Loucy (cell line): ENCODE measurements around the gene PLEKHG4B.

Source experiments
- H2AFZ ChIP-seq: fragments of 200-600 bp; sonication (generic); 2 replicates; pipeline ENCODE4 v1.6.0; 2016; ENCODE audit warnings: antibody characterized with exemption, mild to moderate bottlenecking, low read length, moderate library complexity
- H3F3A ChIP-seq: fragments of 200-600 bp; 2 replicates; pipeline ENCODE4 v1.6.0; 2016; ENCODE audit warnings: antibody characterized with exemption, low read depth, mild to moderate bottlenecking
- H3K27me3 ChIP-seq: fragments of 200-600 bp; sonication (generic); 2 replicates; pipeline ENCODE4 v1.6.1; 2014; ENCODE audit warnings: low read length, mild to moderate bottlenecking; ENCODE audit not compliant: insufficient read depth, poor library complexity, severe bottlenecking
- H3K36me3 ChIP-seq: fragments of 200-600 bp; sonication (generic); 2 replicates; pipeline ENCODE4 v1.6.1; 2016; ENCODE audit warnings: low read length; ENCODE audit not compliant: insufficient read depth
- H3K4me1 ChIP-seq: fragments of 200-600 bp; sonication (generic); 2 replicates; pipeline ENCODE4 v1.5.1; 2014; ENCODE audit warnings: low read length, mild to moderate bottlenecking; ENCODE audit not compliant: insufficient read depth, poor library complexity, severe bottlenecking
- H3K4me2 ChIP-seq: fragments of 200-600 bp; sonication (generic); 2 replicates; pipeline ENCODE4 v1.6.0; 2014; ENCODE audit warnings: antibody characterized with exemption, low read length, low read depth, mild to moderate bottlenecking; ENCODE audit not compliant: poor library complexity, severe bottlenecking
- H3K4me3 ChIP-seq: fragments of 200-600 bp; sonication (generic); 2 replicates; pipeline ENCODE4 v1.5.1; 2014; ENCODE audit warnings: low read length, mild to moderate bottlenecking, mixed read lengths; ENCODE audit not compliant: poor library complexity, severe bottlenecking
- H3K79me2 ChIP-seq: fragments of 200-600 bp; sonication (generic); 2 replicates; pipeline ENCODE4 v1.6.1; 2014; ENCODE audit warnings: low read length; ENCODE audit not compliant: insufficient read depth
- H3K9ac ChIP-seq: fragments of 200-600 bp; sonication (generic); 2 replicates; pipeline ENCODE4 v1.6.0; 2014; ENCODE audit warnings: mild to moderate bottlenecking, low read depth, low read length, moderate library complexity; ENCODE audit not compliant: poor library complexity, severe bottlenecking
- H3K9me2 ChIP-seq: fragments of 200-600 bp; sonication (generic); replicated peaks from 2 replicates; pipeline ENCODE4 v1.6.1; 2016; ENCODE audit warnings: low read depth, low read length, mixed read lengths
- H3K9me3 ChIP-seq: fragments of 200-600 bp; sonication (generic); 2 replicates; pipeline ENCODE4 v1.6.1; 2014; ENCODE audit warnings: mild to moderate bottlenecking, antibody characterized with exemption, low read length, low read depth; ENCODE audit not compliant: insufficient read depth
- H4K20me1 ChIP-seq: fragments of 200-600 bp; sonication (generic); 2 replicates; pipeline ENCODE4 v1.6.0; 2014; ENCODE audit warnings: antibody characterized with exemption, low read length, mild to moderate bottlenecking; ENCODE audit not compliant: insufficient read depth, poor library complexity, severe bottlenecking
- CTCF ChIP-seq: fragments of 200-600 bp; sonication (generic); conservative IDR thresholded peaks from 2 replicates; pipeline ENCODE4 v1.5.1; 2014; ENCODE audit warnings: mild to moderate bottlenecking, antibody characterized with exemption, low read length
- EZH2phosphoT487 ChIP-seq: fragments of 200-600 bp; IDR thresholded peaks from 2 replicates; pipeline ENCODE4 v1.6.1; 2018; ENCODE audit warnings: antibody characterized with exemption, mild to moderate bottlenecking, moderate library complexity, borderline replicate concordance

PLEKHG4B gene

GRCh38 chr5:203246-203930, 111.4 kb downstream of the PLEKHG4B start:
- no peak overlapping the region for H2AFZ ChIP-seq
- H3K4me3 ChIP-seq = no peak overlapping the region
- H3K36me3 ChIP-seq = peaks cover 37% of the 10 kb centered on the region; the same call in 1 of the 2 replicates
- H4K20me1 ChIP-seq = peaks cover 13% of the 10 kb centered on the region
- H3K4me2 ChIP-seq = no peak overlapping the region
- no peaks in the 10 kb centered on the region for H3K27me3 ChIP-seq
- no peak overlapping the region for H3K9ac ChIP-seq
- TF ChIP-seq EZH2phosphoT487 (no peak), CTCF (no peak)
- H3K79me2 ChIP-seq = peaks cover 24% of the 10 kb centered on the region
- H3K9me2 ChIP-seq = no peaks in the 10 kb centered on the region
- H3K9me3 ChIP-seq = no peaks in the 10 kb centered on the region
- H3F3A ChIP-seq = no peaks in the 10 kb centered on the region
- H3K4me1 ChIP-seq = peaks cover 24% of the 10 kb centered on the region

DNA sequence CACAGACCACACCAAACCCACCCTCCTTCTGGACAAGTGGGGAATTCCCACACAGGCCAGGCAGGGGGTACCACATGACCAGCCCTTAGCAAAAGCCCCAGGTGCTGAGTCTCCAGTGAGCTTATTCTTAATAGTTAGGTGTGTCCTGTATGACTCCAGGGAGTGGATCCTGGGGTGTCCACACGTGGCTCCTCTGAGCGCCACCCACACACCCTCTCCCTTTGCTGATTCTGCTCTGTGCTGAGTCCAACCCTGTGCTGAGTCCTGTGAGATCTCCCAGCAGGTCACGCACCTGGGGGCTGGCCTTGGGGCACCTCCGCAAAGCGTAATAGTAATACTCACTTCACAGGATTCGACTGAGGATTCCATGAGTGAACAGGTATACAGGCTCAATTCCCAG, 112.0 kb downstream of the PLEKHG4B start:
- TF ChIP-seq CTCF = no peak
- no peak for TF ChIP-seq EZH2phosphoT487
- Histone ChIP-seq H3K4me2 (no peak overlapping the region), H3K36me3 (peaks cover 37% of the 10 kb centered on the region; the same call in 1 of the 2 replicates), H3K9me3 (no peaks in the 10 kb centered on the region), H2AFZ (no peak overlapping the region), H3F3A (no peaks in the 10 kb centered on the region), H4K20me1 (peaks cover 15% of the 10 kb centered on the region), H3K4me1 (peaks cover 29% of the 10 kb centered on the region), H3K9me2 (no peaks in the 10 kb centered on the region), H3K9ac (no peak overlapping the region), H3K27me3 (no peaks in the 10 kb centered on the region), H3K4me3 (no peak overlapping the region), H3K79me2 (peaks cover 30% of the 10 kb centered on the region)

- Histone ChIP-seq H3K9me3 (no peaks in the 10 kb centered on the region), H3F3A (no peaks in the 10 kb centered on the region), H4K20me1 (peaks cover 15% of the 10 kb centered on the region), H2AFZ (no peak overlapping the region), H3K79me2 (peaks cover 30% of the 10 kb centered on the region), H3K9ac (no peak overlapping the region), H3K9me2 (no peaks in the 10 kb centered on the region), H3K36me3 (peaks cover 37% of the 10 kb centered on the region; the same call in 1 of the 2 replicates), H3K27me3 (no peaks in the 10 kb centered on the region), H3K4me1 (peaks cover 29% of the 10 kb centered on the region), H3K4me2 (no peak overlapping the region), H3K4me3 (no peak overlapping the region)
- TF ChIP-seq CTCF (no peak), EZH2phosphoT487 (no peak)
Observed at GRCh38 chr5:204462-204861, 112.5 kb downstream of the PLEKHG4B start.
